ENCODE measurements around the gene SGSM1.

DNA sequence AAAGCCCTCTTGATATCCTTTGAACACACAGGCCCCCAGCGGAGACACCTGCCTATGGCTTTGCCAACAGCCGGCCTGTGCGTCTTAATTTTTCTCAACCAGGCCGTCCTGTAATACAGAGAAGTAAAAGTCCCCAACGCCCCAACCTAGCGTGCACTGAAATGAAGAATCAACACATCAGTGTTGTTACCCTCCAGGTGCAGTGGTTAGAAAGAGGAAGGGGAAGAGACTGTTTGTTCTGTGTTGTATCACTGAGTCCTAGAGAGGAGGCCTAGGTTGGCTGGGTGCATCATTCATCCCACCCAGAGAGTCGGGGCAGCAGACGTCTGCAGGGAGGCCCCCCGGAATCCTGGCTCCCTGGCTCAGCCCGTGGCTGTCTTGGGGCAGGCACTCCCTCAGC, 25.7 kb downstream of the SGSM1 start:
- TF ChIP-seq JUND (IDR thresholded peaks at IDR 0.05) (no peak), ZNF274 (IDR thresholded peaks at IDR 0.05; ENCODE audit: low read depth, low read length) (no peak), ZFX (IDR thresholded peaks at IDR 0.05) (no peak), POLR2AphosphoS5 (IDR thresholded peaks at IDR 0.05; ENCODE audit: low read depth, low read length) (no peak), FOSL1 (IDR thresholded peaks at IDR 0.05; ENCODE audit: low read depth) (no peak), POLR2A (IDR thresholded peaks at IDR 0.05; ENCODE audit: borderline replicate concordance, extremely low read depth, insufficient read depth, insufficient read length) (no peak)
- TF ChIP-seq, protein P1, sequence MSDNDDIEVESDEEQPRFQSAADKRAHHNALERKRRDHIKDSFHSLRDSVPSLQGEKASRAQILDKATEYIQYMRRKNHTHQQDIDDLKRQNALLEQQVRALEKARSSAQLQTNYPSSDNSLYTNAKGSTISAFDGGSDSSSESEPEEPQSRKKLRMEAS (IDR thresholded peaks at IDR 0.05), result no peak
- TF ChIP-seq, protein P2, sequence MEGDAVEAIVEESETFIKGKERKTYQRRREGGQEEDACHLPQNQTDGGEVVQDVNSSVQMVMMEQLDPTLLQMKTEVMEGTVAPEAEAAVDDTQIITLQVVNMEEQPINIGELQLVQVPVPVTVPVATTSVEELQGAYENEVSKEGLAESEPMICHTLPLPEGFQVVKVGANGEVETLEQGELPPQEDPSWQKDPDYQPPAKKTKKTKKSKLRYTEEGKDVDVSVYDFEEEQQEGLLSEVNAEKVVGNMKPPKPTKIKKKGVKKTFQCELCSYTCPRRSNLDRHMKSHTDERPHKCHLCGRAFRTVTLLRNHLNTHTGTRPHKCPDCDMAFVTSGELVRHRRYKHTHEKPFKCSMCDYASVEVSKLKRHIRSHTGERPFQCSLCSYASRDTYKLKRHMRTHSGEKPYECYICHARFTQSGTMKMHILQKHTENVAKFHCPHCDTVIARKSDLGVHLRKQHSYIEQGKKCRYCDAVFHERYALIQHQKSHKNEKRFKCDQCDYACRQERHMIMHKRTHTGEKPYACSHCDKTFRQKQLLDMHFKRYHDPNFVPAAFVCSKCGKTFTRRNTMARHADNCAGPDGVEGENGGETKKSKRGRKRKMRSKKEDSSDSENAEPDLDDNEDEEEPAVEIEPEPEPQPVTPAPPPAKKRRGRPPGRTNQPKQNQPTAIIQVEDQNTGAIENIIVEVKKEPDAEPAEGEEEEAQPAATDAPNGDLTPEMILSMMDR (IDR thresholded peaks at IDR 0.05 in 2 of 3, conservative IDR thresholded peaks at IDR 0.05 in 1 of 3; ENCODE audit: borderline replicate concordance in 1 of 3, insufficient read depth in 1 of 3, low read depth in 2 of 3, low read length in 2 of 3), result no peak
- TF ChIP-seq, protein P3, sequence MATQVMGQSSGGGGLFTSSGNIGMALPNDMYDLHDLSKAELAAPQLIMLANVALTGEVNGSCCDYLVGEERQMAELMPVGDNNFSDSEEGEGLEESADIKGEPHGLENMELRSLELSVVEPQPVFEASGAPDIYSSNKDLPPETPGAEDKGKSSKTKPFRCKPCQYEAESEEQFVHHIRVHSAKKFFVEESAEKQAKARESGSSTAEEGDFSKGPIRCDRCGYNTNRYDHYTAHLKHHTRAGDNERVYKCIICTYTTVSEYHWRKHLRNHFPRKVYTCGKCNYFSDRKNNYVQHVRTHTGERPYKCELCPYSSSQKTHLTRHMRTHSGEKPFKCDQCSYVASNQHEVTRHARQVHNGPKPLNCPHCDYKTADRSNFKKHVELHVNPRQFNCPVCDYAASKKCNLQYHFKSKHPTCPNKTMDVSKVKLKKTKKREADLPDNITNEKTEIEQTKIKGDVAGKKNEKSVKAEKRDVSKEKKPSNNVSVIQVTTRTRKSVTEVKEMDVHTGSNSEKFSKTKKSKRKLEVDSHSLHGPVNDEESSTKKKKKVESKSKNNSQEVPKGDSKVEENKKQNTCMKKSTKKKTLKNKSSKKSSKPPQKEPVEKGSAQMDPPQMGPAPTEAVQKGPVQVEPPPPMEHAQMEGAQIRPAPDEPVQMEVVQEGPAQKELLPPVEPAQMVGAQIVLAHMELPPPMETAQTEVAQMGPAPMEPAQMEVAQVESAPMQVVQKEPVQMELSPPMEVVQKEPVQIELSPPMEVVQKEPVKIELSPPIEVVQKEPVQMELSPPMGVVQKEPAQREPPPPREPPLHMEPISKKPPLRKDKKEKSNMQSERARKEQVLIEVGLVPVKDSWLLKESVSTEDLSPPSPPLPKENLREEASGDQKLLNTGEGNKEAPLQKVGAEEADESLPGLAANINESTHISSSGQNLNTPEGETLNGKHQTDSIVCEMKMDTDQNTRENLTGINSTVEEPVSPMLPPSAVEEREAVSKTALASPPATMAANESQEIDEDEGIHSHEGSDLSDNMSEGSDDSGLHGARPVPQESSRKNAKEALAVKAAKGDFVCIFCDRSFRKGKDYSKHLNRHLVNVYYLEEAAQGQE (IDR thresholded peaks at IDR 0.05; ENCODE audit: low read depth), result no peak
